Keratinocyte (primary cell): Measurements from ENCODE around the gene SYT8. TPM values are rescaled to one million over a fixed set of nuclear protein-coding genes. Genes with fewer than 3 reads are reported as not detected.
A peak's percentile ranks its signal among the peaks of the same experiment; 100 is the strongest.

Experiments used
- DNase-seq: peaks from one replicate; pipeline ENCODE4 v3.0.0-alpha.2; 2011; ENCODE audit warnings: low read depth, missing footprints, low spot score
- FAIRE-seq: peaks from 2 replicates; lab custom pipeline; 2011; peaks lifted over from hg19 to GRCh38; lab: Jason Lieb, UNC
- H2AFZ ChIP-seq: 2 replicates; pipeline ENCODE4 v1.6.0; 2012; ENCODE audit warnings: low read length, control low read depth, inconsistent platforms; ENCODE audit not compliant: control insufficient read depth
- H3K27ac ChIP-seq: 2 replicates; pipeline ENCODE4 v1.5.1; 2011; ENCODE audit warnings: low read length; ENCODE audit not compliant: control insufficient read depth, insufficient read depth
- H3K27me3 ChIP-seq: 3 replicates; pipeline ENCODE4 v1.6.0; 2011; ENCODE audit warnings: low read length; ENCODE audit not compliant: control insufficient read depth, insufficient read depth; ENCODE audit errors: extremely low read depth
- H3K36me3 ChIP-seq, 2 experiments: 2 replicates in 1 of 2; 3 replicates in 1 of 2; pipeline ENCODE4 v1.5.1; 2011; ENCODE audit warnings: low read length in 2 of 2, mild to moderate bottlenecking in 1 of 2; ENCODE audit not compliant: control insufficient read depth in 2 of 2, insufficient read depth in 2 of 2; ENCODE audit errors: extremely low read depth in 1 of 2
- H3K4me1 ChIP-seq: 3 replicates; pipeline ENCODE4 v1.5.1; 2011; ENCODE audit warnings: low read length; ENCODE audit not compliant: control insufficient read depth, insufficient read depth; ENCODE audit errors: extremely low read depth
- H3K4me2 ChIP-seq: 3 replicates; pipeline ENCODE4 v1.6.0; 2011; ENCODE audit warnings: low read depth, low read length; ENCODE audit not compliant: control insufficient read depth, insufficient read depth; ENCODE audit errors: extremely low read depth
- H3K4me3 ChIP-seq, 3 experiments: fragments of 200-600 bp in 1 of 3; sonication (generic) in 1 of 3; 2 replicates in 2 of 3; 3 replicates in 1 of 3; pipeline ENCODE4 v1.5.1; 2011 to 2016; ENCODE audit warnings: low read length in 3 of 3, mild to moderate bottlenecking in 3 of 3, control low read depth in 2 of 3, inconsistent platforms in 1 of 3, low read depth in 1 of 3, mixed read lengths in 1 of 3, mixed run types in 1 of 3, moderate library complexity in 1 of 3; ENCODE audit not compliant: control insufficient read depth in 2 of 3, insufficient read depth in 2 of 3; ENCODE audit errors: extremely low read depth in 1 of 3
- H3K79me2 ChIP-seq: 2 replicates; pipeline ENCODE4 v1.6.0; 2012; ENCODE audit warnings: low read length; ENCODE audit not compliant: control insufficient read depth, insufficient read depth
- H3K9ac ChIP-seq: 3 replicates; pipeline ENCODE4 v1.6.0; 2011; ENCODE audit warnings: low read length; ENCODE audit not compliant: control insufficient read depth, insufficient read depth; ENCODE audit errors: extremely low read depth
- H3K9me1 ChIP-seq: 3 replicates; pipeline ENCODE4 v1.6.0; 2011; ENCODE audit warnings: low read length; ENCODE audit not compliant: control insufficient read depth, insufficient read depth; ENCODE audit errors: extremely low read depth
- H3K9me3 ChIP-seq: 2 replicates; pipeline ENCODE4 v1.5.1; 2012; ENCODE audit warnings: low read depth, low read length; ENCODE audit not compliant: control insufficient read depth
- H4K20me1 ChIP-seq: 3 replicates; pipeline ENCODE4 v1.6.0; 2011; ENCODE audit warnings: low read length; ENCODE audit not compliant: control insufficient read depth, insufficient read depth; ENCODE audit errors: extremely low read depth
- EZH2 ChIP-seq: IDR thresholded peaks from one replicate; pipeline ENCODE4 v1.6.1; 2012; ENCODE audit warnings: inconsistent platforms, mild to moderate bottlenecking, low read length, moderate library complexity
- dilution Hi-C: fragments of 300-500 bp; cut with MboI; formaldehyde crosslinking; loops from one replicate; pipeline ENCODE4 v1.7.0; 2020; ENCODE audit warnings: low sequenced_read_pairs; ENCODE audit not compliant: extremely low pct_ligation_motif_present
- polyA plus RNA-seq, 5 experiments: library from polyadenylated mRNA; depleted of rRNA in 3 of 5; stranded (reverse) in 3 of 5; stranded (forward) in 1 of 5; unstranded in 1 of 5; fragments of >200 nt; gene quantifications; 1 replicate in 1 of 5; 2 replicates in 3 of 5; 3 replicates in 1 of 5; pipeline versions ENCODE4 v1.2.1 to v1.2.3, GENCODE V29; 2011 to 2012; ENCODE audit warnings: missing spikeins in 2 of 5, low read depth in 1 of 5, low replicate concordance in 1 of 5
- TF ChIP-seq, protein P1 (sequence below), 3 experiments: IDR thresholded peaks in 1 of 3; conservative IDR thresholded peaks in 1 of 3; optimal IDR thresholded peaks in 1 of 3; 2 replicates in 2 of 3; 3 replicates in 1 of 3; pipeline versions ENCODE3 to v1.5.1; 2011; ENCODE audit warnings: low read length in 3 of 3, mild to moderate bottlenecking in 3 of 3, moderate library complexity in 2 of 3, control low read depth in 1 of 3, inconsistent platforms in 1 of 3; ENCODE audit not compliant: insufficient read depth in 2 of 3; ENCODE audit errors: extremely low read depth in 1 of 3

Gene SYT8
- polyA plus RNA-seq, 1 donor (not counting 4 experiments of a cell fraction or from before 2014, with no cell fraction given): 19.3 TPM

DNA sequence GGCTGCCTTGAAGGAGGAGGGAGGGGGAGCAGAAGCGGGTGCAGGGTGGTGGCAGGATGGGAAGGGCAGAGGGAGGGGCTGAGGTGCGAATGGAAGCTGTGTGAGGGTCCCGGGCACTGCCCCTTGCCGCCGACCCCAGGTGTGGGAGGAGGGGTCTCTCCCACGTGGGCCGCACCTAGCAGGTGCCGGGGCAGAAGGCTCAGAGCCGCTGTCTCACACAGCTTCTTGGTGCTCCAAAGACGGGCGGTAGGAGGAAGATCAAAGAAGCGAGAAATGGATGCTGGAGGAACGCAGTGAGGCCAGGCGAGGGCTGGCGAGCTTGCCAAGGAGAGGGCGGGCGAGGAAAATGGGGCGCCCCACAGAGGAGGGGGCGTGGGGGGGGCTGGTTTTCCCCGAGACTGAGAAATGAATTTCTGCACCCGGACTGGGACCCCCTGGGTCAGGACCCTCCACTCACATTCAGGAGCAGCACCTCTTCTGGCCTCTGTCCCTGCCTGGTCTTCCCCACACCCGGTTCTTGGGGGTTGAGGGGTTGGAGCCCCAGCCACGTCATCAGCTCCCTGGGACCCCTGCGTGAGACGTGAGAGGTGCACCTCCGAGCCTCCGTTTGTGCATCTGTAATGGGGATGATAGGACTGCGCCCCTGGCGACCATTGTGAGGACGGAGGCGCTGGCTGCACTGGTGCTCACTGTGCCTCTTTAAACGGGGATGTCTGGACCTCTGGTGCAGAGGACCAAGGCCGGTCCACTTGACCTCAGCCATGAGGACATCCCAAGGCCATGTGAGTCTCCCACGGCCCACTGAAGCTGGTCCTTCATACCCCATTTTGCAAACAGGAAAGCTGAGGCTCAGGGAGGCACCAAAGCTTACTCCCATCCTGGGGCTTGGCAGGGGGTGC is 34.9 kb downstream of the SYT8 start:
- Histone ChIP-seq H3K9me1 (no peaks in the 10 kb centered on the region), H4K20me1 (no peaks in the 10 kb centered on the region), H3K9ac (no peak overlapping the region), H3K27ac (no peak overlapping the region), H3K27me3 (peaks cover 29% of the 10 kb centered on the region), H3K4me3 (no peak overlapping the region), H3K4me1 (peaks cover 15% of the 10 kb centered on the region), H3K9me3 (no peaks in the 10 kb centered on the region), H3K36me3 (no peaks in the 10 kb centered on the region), H3K79me2 (no peaks in the 10 kb centered on the region), H3K4me2 (no peak overlapping the region), H2AFZ (no peak overlapping the region)
- dilution Hi-C loops: no loop called here
- TF ChIP-seq, protein P1, sequence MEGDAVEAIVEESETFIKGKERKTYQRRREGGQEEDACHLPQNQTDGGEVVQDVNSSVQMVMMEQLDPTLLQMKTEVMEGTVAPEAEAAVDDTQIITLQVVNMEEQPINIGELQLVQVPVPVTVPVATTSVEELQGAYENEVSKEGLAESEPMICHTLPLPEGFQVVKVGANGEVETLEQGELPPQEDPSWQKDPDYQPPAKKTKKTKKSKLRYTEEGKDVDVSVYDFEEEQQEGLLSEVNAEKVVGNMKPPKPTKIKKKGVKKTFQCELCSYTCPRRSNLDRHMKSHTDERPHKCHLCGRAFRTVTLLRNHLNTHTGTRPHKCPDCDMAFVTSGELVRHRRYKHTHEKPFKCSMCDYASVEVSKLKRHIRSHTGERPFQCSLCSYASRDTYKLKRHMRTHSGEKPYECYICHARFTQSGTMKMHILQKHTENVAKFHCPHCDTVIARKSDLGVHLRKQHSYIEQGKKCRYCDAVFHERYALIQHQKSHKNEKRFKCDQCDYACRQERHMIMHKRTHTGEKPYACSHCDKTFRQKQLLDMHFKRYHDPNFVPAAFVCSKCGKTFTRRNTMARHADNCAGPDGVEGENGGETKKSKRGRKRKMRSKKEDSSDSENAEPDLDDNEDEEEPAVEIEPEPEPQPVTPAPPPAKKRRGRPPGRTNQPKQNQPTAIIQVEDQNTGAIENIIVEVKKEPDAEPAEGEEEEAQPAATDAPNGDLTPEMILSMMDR (optimal IDR thresholded peaks at IDR 0.05 in 1 of 3, IDR thresholded peaks at IDR 0.05 in 1 of 3, conservative IDR thresholded peaks at IDR 0.05 in 1 of 3; ENCODE audit: extremely low read depth in 1 of 3, insufficient read depth in 2 of 3, low read length in 3 of 3): peak in 1 of 3 experiments; percentile 1
- no peak for TF ChIP-seq EZH2
- FAIRE-seq (no peak), DNase-seq (no peak)

DNA sequence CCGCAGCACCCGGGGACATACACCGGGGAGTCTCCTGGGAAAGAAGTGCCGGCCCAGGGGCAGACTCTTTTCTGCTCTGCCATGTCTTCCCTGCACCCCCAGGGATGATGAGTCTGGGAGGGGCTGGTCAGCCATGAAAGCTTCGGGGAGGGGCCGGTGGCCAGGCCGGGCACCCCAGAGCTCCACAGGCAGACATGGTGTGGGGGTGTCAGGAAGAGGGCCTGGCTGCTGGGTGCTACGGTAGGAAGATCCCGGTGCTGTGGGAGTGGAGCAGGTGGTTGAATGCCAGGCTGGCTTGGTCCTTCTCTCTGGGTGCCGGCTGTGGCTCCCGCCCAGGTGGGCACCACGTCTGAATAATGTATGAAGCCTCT is 35.5 kb downstream of the SYT8 start:
- TF ChIP-seq EZH2: no peak
- TF ChIP-seq, protein P1 (optimal IDR thresholded peaks at IDR 0.05 in 1 of 3, IDR thresholded peaks at IDR 0.05 in 1 of 3, conservative IDR thresholded peaks at IDR 0.05 in 1 of 3; ENCODE audit: extremely low read depth in 1 of 3, insufficient read depth in 2 of 3, low read length in 3 of 3): no peak
- Histone ChIP-seq H3K4me1 (peaks cover 16% of the 10 kb centered on the region), H3K36me3 (no peaks in the 10 kb centered on the region), H3K27ac (no peak overlapping the region), H3K9ac (no peak overlapping the region), H2AFZ (no peak overlapping the region), H4K20me1 (no peaks in the 10 kb centered on the region), H3K9me3 (no peaks in the 10 kb centered on the region), H3K4me2 (no peak overlapping the region), H3K4me3 (no peak overlapping the region), H3K27me3 (peaks cover 29% of the 10 kb centered on the region), H3K9me1 (no peaks in the 10 kb centered on the region), H3K79me2 (no peaks in the 10 kb centered on the region)
- dilution Hi-C loops: no loop called here
- no peak for FAIRE-seq
- no peak for DNase-seq
